GM21367 (cell line): Measurements from ENCODE around the gene HBG1.
"Not testable (repeated sequence)": the region's sequence is repeated elsewhere in the genome, so short reads cannot be mapped to it uniquely, and the experiment has no call there.

Experiments used
- ATAC-seq: cut with Tn5 transposase; IDR thresholded peaks from one replicate; pipeline ENCODE4 v1.9.1; 2021; ENCODE audit not compliant: unreplicated experiment

Gene HBG1

GRCh38 chr11:5249807-5250396 is at the start of gene HBG1:
TSS of gene HBG1 (minus strand) at chr11:5249857. CDS start at chr11:5249804, 53 bp downstream.
- ATAC-seq, result not testable (repeated sequence)

- no peak for ATAC-seq
These were observed 48.8 kb upstream of the HBG1 start for GRCh38 chr11:5298451-5298850.

GRCh38 chr11:5297721-5298323 is 48.2 kb upstream of the HBG1 start:
- ATAC-seq, result no peak

GRCh38 chr11:5294342-5294995 is 44.8 kb upstream of the HBG1 start:
- ATAC-seq, result not testable (repeated sequence)

GRCh38 chr11:5293028-5293427 is 43.4 kb upstream of the HBG1 start:
- no peak for ATAC-seq

- peak; percentile 95 for ATAC-seq
These were observed 41.7 kb upstream of the HBG1 start for GRCh38 chr11:5291207-5291838.

- no peak for ATAC-seq
These were observed 40.4 kb upstream of the HBG1 start for GRCh38 chr11:5290106-5290505.

- ATAC-seq, result no peak
These were observed 40.0 kb upstream of the HBG1 start for GRCh38 chr11:5289696-5290095.

GRCh38 chr11:5288906-5289550 is 39.4 kb upstream of the HBG1 start:
- ATAC-seq, result no peak

GRCh38 chr11:5288108-5288905 is 38.6 kb upstream of the HBG1 start:
- ATAC-seq, result no peak

GRCh38 chr11:5286901-5287300 is 37.2 kb upstream of the HBG1 start:
- no peak for ATAC-seq

- ATAC-seq, result no peak
These were observed 36.7 kb upstream of the HBG1 start for GRCh38 chr11:5286351-5286750.

GRCh38 chr11:5285703-5286340 is 36.2 kb upstream of the HBG1 start:
- ATAC-seq, result no peak

GRCh38 chr11:5284637-5285036 is 35.0 kb upstream of the HBG1 start:
- ATAC-seq, result no peak

- no peak for ATAC-seq
These were observed 34.2 kb upstream of the HBG1 start for GRCh38 chr11:5283882-5284281.

GRCh38 chr11:5283086-5283485 is 33.4 kb upstream of the HBG1 start:
- ATAC-seq, result no peak

GRCh38 chr11:5282628-5283027 is 33.0 kb upstream of the HBG1 start:
- ATAC-seq, result no peak

GRCh38 chr11:5281596-5281995 is 31.9 kb upstream of the HBG1 start:
- ATAC-seq, result no peak

- ATAC-seq, result peak; percentile 83
These were observed 31.0 kb upstream of the HBG1 start for GRCh38 chr11:5280582-5281102.

GRCh38 chr11:5279471-5280090 is 29.9 kb upstream of the HBG1 start:
- ATAC-seq, result no peak
